NCI-H345 (cell line): ENCODE results near the gene TMEM50B.
"Not testable (repeated sequence)": the region's sequence is repeated elsewhere in the genome, so short reads cannot be mapped to it uniquely, and the experiment has no call there.

Experiments used
- DNase-seq: peaks from one replicate; lab custom pipeline; 2025; lab: John Stamatoyannopoulos, UW

The TMEM50B gene

DNA sequence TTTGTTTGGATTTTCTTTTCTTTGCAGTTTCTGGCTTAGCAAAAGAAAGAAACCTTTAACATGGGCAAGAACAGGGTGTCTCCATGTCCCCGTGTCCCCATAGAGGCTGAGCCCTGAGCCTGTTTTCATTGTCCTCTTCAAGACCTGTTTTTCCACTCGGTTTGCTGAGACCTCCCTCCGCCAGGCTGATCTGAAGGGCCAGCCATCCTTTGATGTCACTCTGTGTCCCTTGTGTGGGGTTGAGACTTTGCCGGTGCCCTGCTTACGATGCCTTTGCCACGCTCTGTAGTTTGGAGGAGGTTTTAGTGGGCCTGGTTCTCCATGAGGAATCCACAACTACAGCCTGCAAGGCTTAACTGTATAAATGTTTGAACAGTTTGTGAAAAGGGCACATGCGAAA is 52.7 kb downstream of the TMEM50B start:
- no peak for DNase-seq

DNA sequence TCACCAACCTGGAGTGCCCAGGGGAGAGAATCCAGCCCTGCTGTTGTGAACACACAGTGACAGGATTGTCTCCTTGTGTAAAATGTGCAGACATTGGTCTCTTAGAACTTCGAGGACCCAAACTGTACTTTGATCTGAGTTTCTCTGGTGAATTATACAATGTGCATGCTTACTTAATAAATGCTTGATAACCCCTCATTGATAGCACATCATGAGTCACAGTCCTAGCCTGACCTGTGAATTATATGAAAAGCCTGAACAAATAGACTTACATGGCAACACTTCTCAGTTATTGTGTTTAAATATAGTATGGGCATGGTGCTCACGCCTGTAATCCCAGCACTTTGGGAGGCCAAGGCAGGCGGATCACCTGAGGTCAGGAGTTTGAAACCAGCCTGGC is 53.9 kb downstream of the TMEM50B start:
- DNase-seq = no peak

DNA sequence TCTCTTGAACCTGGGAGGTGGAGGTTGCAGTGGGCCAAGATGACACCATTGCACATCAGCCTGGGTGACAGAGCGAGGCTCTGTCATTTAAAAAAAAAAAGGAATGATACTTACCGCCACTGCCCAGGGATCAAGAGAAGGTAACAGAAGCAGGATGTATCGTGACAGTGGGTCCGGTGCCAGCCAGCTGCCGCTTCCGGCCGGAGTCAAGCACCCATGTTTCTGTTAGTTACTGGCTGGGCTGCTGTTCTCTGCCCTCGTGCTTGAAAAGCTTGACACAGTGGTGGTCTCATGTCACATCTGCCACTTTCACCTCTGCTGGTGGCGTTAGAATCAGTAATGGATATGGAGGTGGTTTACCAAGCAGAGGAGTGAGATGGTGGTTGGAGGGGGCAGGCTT is 55.6 kb downstream of the TMEM50B start:
- no peak for DNase-seq

DNA sequence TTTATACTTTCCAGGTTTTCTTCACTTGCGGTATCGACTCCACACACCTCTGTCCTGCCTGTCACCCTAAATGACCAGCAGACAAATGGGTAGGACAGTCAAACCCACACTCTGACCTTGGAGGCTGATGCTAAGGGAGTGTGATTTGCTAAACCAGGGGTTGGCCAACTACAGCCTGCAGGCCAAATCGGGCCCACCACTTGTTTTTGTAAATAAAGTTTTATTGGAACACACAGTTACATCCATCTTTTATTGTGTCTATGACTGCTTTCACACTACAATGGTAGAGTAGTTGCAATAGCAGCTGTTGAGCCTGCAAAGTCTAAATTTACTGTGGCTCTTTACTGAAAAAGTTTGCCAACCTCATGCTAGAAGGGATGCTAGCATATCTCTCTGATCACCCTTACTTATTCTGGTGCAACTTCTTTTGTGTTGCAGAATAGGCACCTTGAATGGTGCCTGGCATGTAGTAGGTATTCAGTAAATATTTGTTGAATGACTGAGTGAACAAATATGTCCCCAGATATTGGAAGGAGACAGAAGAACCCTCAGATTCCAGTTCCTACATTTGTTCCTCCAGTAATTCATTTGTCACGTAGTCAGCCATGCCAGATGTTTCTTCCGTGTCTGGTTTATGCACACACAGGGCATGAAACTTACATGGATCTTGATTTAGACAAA is 57.9 kb downstream of the TMEM50B start:
- DNase-seq = no peak

DNA sequence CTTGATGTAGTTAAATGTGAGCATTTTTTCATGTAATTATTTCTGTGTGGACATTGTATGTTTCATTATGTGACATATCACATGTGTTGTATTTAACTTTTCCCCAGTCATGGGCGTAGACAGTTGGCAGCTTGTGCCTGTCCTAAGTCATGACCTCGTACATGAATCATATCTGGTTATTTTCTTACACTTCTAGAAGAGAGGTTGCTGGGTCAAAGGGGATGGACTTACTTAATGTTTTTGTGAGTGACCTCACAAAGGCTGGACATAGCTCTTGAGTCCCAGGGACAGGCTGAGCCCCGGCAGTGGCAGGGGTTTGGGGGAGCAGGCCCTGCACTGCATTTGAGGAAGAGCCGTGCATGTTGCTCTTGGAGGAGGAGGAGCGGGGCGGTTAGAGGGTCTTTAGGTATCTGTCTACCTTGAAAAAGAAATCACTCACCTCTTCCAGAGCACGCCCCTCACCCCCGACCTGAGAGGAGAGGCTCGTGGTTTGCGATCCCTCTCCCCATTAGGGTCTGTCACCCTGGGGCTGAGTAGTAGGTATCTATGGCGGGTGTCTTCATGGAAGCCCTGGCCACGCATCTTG is 60.1 kb downstream of the TMEM50B start:
- DNase-seq = no peak

DNA sequence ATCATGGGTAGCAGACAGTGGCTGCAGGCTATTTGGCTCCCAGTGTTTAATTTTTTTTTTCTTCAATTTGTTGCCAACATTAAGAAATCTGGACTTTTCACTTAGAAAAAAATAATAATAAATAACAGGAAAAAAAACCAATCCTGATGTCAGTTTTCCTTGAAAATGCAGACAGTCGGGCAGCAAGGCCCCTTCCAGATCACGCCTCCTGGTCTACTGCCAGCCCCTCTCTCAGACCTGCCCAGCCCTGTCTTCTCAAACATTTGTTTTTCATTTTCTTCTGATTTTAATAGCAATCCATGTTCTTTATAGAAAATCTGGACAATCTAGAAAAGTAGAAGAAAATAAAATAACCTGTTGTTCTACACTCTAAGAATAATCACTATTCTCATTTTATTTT is 61.1 kb downstream of the TMEM50B start:
- no peak for DNase-seq

DNA sequence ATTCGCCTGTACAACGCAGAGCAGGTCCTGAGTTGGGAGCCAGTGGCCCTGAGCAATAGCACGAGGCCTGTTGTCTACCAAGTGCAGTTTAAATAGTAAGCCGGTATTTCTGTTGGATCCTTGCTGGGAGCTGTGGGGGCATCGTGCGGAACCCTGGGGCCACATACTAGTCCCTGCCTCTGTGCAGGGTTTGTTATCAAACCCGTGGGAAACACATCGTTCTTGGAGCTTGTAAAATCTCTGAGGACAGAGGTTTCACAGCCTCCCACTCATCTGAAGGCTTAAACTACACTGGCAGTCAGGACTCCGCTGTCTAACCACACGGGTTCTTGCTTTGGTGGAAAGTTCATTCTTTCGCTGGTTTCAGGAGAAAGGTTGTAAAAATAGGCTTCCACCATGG is 64.8 kb downstream of the TMEM50B start:
- no peak for DNase-seq

DNA sequence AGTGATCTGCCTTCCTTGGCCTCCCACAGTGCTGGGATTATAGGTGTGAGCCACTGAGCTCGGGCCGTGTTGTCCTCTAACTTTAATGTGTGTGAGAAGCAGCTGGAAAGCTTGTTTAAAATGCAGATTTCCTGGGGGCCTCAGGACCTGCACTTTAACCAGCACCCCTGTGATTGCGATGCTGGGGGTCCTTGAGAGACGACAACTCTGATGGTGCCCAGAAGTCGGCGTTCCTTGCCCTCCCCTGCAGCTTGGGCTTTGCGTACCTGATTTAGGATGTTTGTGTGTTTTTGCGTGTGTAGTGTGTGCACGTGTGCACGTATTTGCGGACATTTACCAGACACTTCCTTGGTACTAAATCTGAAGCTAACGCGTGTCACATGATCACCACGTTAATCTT is 65.7 kb downstream of the TMEM50B start:
- no peak for DNase-seq

DNA sequence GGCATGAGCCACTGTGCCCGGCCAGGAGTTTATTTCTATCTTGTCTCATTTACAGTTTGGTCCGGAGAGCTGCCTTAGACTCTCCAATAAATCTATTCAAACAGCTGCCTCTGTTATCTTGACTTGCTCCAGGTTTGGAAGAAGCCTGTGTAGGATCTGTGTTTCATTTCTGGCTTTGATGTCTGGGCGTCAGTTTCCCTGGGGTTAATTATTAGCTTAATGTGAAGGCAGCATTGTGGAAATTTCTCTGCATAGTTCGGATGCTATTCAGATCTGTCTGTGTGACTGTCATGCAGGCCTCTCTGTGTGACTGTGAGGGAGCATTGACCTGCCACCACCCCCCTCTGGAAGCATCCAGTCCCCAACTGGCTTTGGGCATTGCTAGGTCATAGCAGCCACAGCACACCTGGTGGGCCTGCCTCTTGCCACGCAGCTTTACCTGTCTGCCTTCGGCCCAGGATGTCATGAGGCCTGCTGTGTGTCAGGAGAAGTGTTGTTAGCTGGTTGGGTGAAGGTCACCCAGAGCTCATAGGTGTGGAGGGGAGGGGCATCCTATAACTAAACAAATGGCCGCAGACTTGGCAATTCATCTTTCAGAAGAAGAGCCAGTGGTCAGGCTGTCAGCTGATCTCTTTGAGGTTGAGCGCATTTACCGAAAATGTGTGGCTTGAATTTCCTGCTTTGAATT is 66.8 kb downstream of the TMEM50B start:
- DNase-seq = no peak

DNA sequence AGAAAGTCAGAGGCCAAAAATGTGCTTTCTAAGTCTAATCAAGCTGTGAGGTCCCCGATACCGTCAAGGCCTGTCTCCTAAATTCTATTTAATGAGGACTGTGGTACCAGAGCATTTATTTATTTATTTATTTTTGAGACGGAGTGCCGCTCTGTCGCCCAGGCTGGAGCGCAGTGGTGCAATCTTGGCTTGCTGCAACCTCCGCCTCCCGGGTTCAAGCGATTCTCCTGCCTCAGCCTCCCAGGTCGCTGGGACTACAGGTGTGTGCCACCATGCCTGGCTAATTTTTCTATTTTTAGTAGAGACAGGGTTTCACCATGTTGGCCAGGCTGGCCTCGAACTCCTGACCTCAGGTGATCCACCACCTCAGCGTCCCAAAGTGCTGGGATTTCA is 67.3 kb downstream of the TMEM50B start:
- DNase-seq = not testable (repeated sequence)

DNA sequence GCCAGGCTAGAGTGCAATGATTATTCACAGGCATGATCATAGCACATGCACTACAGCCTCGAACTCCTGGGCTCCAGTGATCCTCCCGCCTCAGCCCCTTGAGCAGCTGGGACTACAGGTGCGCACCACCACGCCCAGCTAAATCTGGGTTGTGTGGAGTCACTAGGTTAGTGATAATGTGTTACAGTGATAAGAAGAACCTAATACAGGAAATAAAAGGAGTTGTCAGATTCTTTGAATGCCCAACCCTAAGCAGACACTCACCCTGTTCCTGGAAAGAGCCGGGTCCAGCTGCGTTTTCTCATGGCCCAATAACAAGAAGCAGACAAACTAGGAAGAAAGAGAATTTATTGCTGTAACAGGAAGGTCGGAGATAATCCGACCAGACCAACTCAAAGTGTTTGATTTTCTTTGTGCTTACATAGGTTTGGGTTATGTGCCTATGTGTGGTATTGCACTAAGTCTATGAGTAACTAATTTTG is 67.8 kb downstream of the TMEM50B start:
- no peak for DNase-seq

DNA sequence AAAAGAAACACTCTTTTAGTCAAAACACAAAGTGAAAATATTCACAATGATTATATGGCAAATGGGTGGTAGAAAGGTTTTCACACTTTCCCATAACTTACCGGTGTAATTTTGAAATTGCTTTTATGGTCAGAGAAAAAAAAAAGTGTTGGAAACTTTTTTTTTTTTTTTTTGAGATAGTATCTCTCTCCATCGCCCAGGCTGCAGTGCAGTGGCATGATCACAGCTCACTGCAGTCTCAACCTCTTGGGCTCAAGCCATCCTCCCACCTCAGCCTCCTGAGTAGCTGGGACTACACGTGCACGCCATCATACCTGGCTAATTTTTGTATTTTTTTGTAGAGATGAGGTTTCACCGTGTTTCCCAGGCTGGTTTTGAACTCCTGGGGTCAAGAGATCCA is 73.3 kb downstream of the TMEM50B start:
- no peak for DNase-seq

DNA sequence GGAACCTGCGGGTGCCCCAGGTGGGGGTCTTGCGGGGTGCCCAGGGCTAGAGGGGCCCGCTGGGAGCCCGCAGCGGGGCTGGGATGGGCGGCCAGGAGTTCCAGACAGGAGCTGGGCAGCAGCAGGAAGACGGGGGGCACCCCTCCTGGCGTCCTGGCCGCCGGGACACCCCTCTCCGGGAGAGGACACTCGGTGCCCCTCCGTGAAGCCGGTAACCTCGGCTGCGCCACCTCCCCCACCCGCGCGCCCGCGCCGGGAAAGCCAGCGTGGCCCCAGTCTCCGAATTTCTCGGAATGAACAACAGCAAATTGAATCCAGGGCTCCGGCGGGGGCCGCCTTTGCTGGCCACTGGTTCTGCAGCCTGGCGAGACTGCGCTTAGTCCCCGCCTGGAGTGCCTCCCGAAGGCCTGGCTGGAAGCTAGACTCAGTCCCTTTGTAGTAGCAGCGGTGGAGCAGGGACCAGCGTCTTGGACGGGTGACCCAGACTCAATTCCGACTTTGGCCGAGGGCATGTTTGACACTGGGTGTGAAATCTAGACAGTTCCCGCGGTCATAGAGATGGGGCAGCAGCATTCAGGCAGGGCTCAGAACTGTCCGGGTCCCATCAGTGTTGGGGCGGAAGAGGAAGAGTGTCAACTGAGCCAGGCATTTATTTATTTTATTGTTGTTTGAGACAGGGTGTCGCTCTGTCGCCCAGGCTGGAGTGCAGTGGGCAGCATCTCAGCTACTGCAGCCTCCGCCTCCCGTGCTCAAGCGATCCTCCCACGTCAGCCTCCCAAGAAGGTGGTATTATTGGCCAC is 75.8 kb downstream of the TMEM50B start:
- peak; percentile 46 for DNase-seq

DNA sequence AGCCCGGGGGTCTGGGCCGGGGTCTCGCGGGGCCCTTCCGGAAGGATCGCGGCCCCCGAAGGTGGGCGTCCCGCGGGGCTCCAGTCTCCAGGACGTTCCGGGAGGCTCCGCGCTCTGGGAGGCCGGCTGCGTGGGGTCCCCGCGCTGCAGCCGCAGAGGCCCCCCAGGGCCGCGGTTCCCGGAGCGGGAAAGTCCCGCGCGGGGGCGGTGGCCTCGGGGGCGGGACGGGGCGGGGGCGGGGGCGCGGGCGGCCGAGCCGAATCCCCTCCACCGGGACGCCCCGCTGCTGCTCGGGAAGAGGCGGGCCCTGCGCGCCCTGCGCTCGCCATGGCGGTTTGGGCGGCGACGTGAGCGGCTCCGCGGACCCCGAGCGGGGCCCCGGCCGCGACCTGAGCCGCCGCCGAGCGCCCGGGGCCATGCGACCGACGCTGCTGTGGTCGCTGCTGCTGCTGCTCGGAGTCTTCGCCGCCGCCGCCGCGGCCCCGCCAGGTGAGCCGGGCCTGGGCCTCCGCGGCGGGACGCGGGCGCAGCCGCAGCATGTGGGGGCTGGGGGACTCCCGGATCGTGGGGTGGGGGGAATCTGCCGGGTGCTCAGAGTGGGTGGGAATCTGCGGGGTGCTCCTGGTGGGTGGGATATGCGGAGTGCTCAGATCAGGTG is 76.5 kb downstream of the TMEM50B start, which contains the start of gene IFNGR2:
Gene IFNGR2 (plus strand): TSS at position 286 of the 658 bp plus-strand sequence. CDS start 131 bp downstream, at position 417.
- peak; percentile 45 for DNase-seq

DNA sequence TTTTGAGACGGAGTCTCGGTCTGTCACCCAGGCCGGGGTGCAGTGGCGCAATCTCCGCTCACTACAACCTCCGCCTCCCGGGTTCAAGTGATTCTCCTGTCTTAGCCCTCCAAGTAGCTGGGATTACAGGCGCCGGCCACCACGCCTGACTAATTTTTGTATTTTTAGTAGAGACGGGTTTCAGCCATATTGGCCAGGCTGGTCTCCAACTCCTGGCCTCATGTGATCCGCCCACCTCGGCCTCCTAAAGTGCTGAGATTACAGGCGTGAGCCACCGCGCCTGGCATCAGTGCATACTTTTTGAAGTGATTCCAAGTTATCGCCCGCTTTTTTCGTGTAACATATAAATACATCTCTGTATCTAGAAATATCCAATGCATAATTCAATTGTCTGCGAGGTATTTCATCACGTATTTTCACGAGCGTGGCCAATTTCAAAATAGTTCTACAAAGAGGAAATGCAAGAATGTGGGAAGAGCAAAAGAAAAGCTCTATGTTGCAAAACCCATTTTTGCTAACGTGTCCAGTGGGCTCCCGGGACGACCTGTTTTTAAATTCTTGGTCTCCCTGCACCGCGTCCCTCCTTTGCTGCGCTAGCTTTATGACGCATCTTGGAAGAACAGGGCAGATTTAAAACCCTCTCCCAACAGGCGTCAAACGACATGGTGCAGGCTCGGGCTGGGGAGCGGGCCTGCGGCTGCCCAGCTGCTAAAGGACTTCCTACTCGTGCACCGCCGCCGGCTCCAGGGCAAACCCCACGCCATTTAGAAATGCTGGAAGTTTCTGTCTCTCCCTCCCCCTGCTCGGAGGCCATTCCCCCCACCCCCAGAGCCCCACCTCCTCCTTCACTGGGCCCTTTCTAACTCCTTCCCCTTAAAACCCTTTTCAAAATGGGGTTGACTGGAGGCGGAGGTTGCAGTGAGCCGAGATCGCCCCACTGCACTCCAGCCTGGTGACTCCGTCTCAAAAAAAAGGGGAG is 77.5 kb downstream of the TMEM50B start:
- no peak for DNase-seq

DNA sequence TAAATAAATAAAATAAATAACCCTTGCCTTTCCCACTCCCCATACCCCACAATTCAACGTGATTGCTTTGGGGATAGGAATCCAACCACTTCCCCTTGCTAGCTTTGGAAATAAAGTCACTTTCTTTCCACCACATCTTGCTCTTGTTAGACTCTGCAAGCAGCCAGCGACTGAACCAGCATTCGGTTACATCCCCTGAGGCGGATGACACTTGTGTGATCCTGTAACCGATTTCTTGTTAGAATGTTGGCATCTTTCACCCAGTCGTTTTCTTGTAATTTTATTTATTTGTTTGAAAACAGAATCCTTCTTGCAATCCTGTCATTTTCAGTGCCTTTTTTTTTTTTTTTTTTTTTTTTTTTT is 78.2 kb downstream of the TMEM50B start:
- no peak for DNase-seq
